Nephron (organoid): ENCODE results near the gene THSD4.

Source experiments
- H3K27ac Mint-ChIP-seq, 3 experiments: 2 replicates each; pipeline ENCODE4 v1.8.0; 2020; ENCODE audit warnings: mixed read lengths in 3 of 3, mild to moderate bottlenecking in 2 of 3, moderate library complexity in 1 of 3
- H3K27me3 Mint-ChIP-seq: 2 replicates; pipeline ENCODE4 v1.8.0; 2021; ENCODE audit warnings: low read depth, mild to moderate bottlenecking, moderate library complexity, mixed read lengths
- H3K36me3 Mint-ChIP-seq: 2 replicates; pipeline ENCODE4 v1.8.0; 2020; ENCODE audit warnings: low read depth, mixed read lengths
- H3K4me1 Mint-ChIP-seq: 2 replicates; pipeline ENCODE4 v1.8.0; 2020; ENCODE audit warnings: mixed read lengths
- H3K4me3 Mint-ChIP-seq, 3 experiments: 2 replicates each; pipeline ENCODE4 v1.8.0; 2020; ENCODE audit warnings: mild to moderate bottlenecking in 3 of 3, mixed read lengths in 3 of 3, moderate library complexity in 2 of 3
- H3K9me3 Mint-ChIP-seq: 2 replicates; pipeline ENCODE4 v1.8.0; 2020; ENCODE audit warnings: mixed read lengths
- TF ChIP-seq, protein P1 (sequence below), 3 experiments: fragments of 200-600 bp; sonication (generic); IDR thresholded peaks; one replicate each; pipeline ENCODE4 v1.5.0; 2021; ENCODE audit warnings: antibody characterized with exemption in 3 of 3; ENCODE audit not compliant: unreplicated experiment in 3 of 3

Gene THSD4

DNA sequence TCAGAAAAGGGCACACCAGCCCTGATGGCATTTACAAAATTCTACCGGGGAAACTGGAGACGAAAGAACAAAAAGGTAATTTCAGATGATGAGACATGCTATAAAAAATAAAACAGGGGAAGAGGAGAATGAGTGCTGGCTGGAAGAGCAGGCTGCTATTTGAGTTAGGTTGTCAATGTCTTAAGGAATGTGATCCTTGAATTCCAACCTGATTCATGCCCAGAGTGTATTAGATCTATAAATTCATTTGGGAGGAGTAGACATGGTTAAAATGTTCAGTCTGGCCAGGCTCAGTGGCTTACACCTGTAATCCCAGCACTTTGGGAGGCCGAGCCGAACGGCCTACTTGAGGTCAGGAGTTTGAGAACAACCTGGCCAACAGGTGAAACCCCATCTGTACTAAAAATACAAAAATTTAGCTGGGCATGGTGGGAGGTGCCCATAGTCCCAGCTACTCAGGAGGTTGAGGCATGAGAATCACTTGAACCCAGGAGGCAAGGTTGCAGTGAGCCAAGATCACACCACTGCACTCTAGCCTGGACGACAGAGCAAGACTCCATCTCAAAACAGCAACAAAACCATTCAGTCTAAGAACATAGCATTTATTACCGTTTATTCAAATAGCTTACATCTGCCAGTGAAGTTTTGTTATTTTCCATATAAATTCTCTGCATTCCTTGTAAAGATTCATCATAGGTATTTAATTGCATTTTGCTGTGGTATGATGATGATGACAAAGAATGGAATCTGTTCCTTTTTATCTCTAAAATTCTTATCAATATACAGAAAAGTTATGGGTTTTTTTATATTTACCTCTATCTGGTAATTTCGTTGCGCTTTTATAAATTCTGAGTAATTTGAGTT, 568.4 kb downstream of the THSD4 start:
- H3K9me3 Mint-ChIP-seq, result peaks cover 6% of the 10 kb centered on the region
- no peaks in the 10 kb centered on the region for H3K27me3 Mint-ChIP-seq
- H3K4me3 Mint-ChIP-seq, result no peak overlapping the region
- H3K4me1 Mint-ChIP-seq, result peaks cover 57% of the 10 kb centered on the region
- H3K36me3 Mint-ChIP-seq, result no peaks in the 10 kb centered on the region
- no peak overlapping the region for H3K27ac Mint-ChIP-seq
- TF ChIP-seq, protein P1, sequence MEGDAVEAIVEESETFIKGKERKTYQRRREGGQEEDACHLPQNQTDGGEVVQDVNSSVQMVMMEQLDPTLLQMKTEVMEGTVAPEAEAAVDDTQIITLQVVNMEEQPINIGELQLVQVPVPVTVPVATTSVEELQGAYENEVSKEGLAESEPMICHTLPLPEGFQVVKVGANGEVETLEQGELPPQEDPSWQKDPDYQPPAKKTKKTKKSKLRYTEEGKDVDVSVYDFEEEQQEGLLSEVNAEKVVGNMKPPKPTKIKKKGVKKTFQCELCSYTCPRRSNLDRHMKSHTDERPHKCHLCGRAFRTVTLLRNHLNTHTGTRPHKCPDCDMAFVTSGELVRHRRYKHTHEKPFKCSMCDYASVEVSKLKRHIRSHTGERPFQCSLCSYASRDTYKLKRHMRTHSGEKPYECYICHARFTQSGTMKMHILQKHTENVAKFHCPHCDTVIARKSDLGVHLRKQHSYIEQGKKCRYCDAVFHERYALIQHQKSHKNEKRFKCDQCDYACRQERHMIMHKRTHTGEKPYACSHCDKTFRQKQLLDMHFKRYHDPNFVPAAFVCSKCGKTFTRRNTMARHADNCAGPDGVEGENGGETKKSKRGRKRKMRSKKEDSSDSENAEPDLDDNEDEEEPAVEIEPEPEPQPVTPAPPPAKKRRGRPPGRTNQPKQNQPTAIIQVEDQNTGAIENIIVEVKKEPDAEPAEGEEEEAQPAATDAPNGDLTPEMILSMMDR (IDR thresholded peaks at IDR 0.05; ENCODE audit: unreplicated experiment in 3 of 3), result no peak

DNA sequence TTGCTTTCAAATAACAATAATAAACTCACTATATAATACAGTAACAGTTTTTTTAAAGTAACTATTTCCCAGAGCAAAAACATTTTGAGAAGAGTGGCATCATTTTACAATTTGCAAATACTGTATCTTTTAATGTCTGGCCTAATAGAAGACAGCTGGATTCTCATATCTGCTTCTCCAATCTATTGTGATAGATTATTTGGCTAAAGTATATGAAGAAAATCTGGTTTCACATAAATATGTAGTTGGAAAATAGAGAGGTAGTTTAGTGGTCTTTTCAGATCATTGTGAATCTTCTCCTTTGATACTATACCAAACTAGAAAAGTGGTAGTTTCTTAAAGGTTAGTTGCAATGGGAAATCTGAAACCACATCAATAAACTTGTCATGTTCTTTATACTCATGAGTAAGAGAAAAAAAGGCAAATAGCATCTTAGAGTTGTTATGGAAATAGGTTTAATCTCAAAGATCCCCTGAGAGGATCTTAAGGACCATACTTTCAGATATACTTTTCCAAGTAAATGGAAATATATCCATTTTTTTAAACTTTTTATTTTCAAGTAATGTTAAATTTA, 570.2 kb downstream of the THSD4 start:
- no peak overlapping the region for H3K4me3 Mint-ChIP-seq
- peak overlapping the region; percentile 60 to 74 (median 68) for H3K27ac Mint-ChIP-seq
- peaks cover 52% of the 10 kb centered on the region for H3K4me1 Mint-ChIP-seq
- peaks cover 11% of the 10 kb centered on the region for H3K9me3 Mint-ChIP-seq
- TF ChIP-seq, protein P1 (IDR thresholded peaks at IDR 0.05; ENCODE audit: unreplicated experiment in 3 of 3), result no peak
- peaks cover 5% of the 10 kb centered on the region for H3K36me3 Mint-ChIP-seq
- peaks cover 5% of the 10 kb centered on the region for H3K27me3 Mint-ChIP-seq

DNA sequence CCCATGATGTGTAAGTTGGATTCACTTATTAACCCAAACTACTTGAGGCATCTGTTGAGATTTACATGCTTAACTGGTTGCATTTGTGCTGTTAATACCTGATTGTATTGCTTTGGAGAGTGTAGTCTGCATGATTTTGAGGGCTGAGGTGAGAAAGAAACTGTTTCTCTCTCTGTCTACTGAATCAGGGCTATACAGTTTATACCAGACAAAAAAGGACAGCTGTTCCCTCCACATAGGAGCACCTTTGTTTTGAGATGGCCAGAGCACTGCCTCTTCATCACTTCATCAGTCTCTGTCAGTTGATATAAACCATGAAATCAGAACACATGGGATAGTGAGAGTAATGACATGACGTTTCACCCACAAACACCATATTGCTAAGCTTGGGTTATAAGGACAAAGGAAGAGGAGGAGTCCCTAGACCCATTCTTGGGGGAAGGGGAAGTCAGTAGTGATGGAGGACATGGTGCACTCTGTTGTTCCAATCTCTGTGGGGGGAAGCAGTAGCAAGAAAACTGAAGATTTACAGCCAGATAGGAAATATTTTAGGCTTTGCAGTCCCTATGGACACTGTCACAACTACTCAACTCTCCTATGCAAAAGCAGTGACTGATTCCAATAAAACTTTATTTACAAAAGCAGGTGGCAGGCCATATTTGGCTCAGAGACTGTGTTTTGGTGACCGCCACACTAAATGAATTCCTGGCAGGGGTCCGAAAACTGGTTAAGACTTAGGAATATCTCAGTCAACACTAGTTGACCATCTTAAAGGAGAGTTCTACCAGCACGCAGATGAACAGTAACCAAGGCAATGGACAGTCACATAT, 571.2 kb downstream of the THSD4 start:
- peaks cover 14% of the 10 kb centered on the region for H3K9me3 Mint-ChIP-seq
- H3K4me1 Mint-ChIP-seq, result peaks cover 60% of the 10 kb centered on the region
- peak overlapping the region; percentile 59 to 77 (median 65) for H3K27ac Mint-ChIP-seq
- no peak overlapping the region for H3K4me3 Mint-ChIP-seq
- TF ChIP-seq, protein P1 (IDR thresholded peaks at IDR 0.05; ENCODE audit: unreplicated experiment in 3 of 3), result no peak
- H3K27me3 Mint-ChIP-seq, result peaks cover 5% of the 10 kb centered on the region
- peaks cover 6% of the 10 kb centered on the region for H3K36me3 Mint-ChIP-seq

DNA sequence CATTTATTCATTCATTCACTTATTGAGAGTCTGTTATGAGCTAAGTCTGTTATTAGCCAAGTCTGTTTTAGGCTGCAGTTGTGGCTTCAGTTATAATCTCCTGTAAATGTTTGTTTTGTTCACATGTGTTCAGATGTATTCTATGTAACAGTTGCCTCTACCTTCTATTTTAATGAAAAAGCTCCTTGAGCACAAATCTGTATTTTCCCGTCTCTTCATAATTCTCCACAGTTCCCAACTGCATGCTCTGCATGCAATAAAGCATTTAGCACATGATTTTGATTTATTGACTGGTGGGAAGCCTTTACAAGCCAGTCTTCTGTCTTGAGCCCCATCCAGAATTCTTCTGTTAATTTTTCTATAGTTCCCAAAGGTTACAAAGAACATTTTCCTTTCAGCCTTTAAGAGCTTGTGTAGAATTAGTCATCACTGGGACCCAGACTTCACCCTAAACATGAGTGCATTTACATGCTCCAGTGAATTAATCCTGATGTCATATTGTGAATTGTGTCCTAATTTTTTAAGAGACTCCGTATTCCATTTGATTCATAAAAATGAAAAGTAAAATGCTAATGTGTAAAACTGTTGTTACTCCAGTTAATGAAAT, 572.7 kb downstream of the THSD4 start:
- TF ChIP-seq, protein P1 (IDR thresholded peaks at IDR 0.05; ENCODE audit: unreplicated experiment in 3 of 3), result no peak
- Mint-ChIP-seq H3K27me3 (peaks cover 5% of the 10 kb centered on the region), H3K4me1 (peaks cover 67% of the 10 kb centered on the region), H3K9me3 (peaks cover 14% of the 10 kb centered on the region), H3K36me3 (peaks cover 6% of the 10 kb centered on the region), H3K27ac (peak overlapping the region; percentile 8 to 80 (median 70)), H3K4me3 (no peak overlapping the region)

- H3K36me3 Mint-ChIP-seq, result peaks cover 6% of the 10 kb centered on the region
- H3K9me3 Mint-ChIP-seq, result peaks cover 14% of the 10 kb centered on the region
- H3K27ac Mint-ChIP-seq, result peak overlapping the region; percentile 8 to 80 (median 70)
- TF ChIP-seq, protein P1 (IDR thresholded peaks at IDR 0.05; ENCODE audit: unreplicated experiment in 3 of 3), result no peak
- peaks cover 5% of the 10 kb centered on the region for H3K27me3 Mint-ChIP-seq
- H3K4me1 Mint-ChIP-seq, result peaks cover 61% of the 10 kb centered on the region
- no peak overlapping the region for H3K4me3 Mint-ChIP-seq
These were observed 573.3 kb downstream of the THSD4 start for GRCh38 chr15:71688509-71689094.
